SJSA1 (cell line): ENCODE data around the gene C17orf75. TPM values are rescaled to one million over a fixed set of nuclear protein-coding genes. Genes with fewer than 3 reads are reported as not detected.
A peak's percentile ranks its signal among the peaks of the same experiment; 100 is the strongest.
"Not testable (repeated sequence)": the region's sequence is repeated elsewhere in the genome, so short reads cannot be mapped to it uniquely, and the experiment has no call there.

Experiments
- DNase-seq, 2 experiments: peaks; one replicate each; pipeline ENCODE4 v3.0.0-alpha.2; 2015 to 2020; ENCODE audit warnings: low spot score in 2 of 2, low read depth in 1 of 2
- H3K27ac ChIP-seq: fragments of 250-450 bp; sonication (Bioruptor Pico); 2 replicates; pipeline ENCODE4 v1.5.1; 2020; ENCODE audit warnings: mild to moderate bottlenecking, moderate library complexity
- H3K27me3 ChIP-seq: fragments of 250-450 bp; sonication (Bioruptor Pico); replicated peaks from 2 replicates; pipeline ENCODE4 v1.5.1; 2020; ENCODE audit warnings: mild to moderate bottlenecking, moderate library complexity
- H3K36me3 ChIP-seq: fragments of 250-450 bp; sonication (Bioruptor Pico); 2 replicates; pipeline ENCODE4 v1.5.1; 2020; ENCODE audit warnings: mild to moderate bottlenecking
- H3K4me1 ChIP-seq: fragments of 250-450 bp; sonication (Bioruptor Pico); replicated peaks from 2 replicates; pipeline ENCODE4 v1.6.1; 2021; ENCODE audit warnings: mild to moderate bottlenecking
- H3K4me3 ChIP-seq: fragments of 250-450 bp; sonication (Bioruptor Pico); 2 replicates; pipeline ENCODE4 v1.5.1; 2020; ENCODE audit warnings: mild to moderate bottlenecking
- H3K9me3 ChIP-seq: fragments of 250-450 bp; sonication (Bioruptor Pico); replicated peaks from 2 replicates; pipeline ENCODE4 v1.5.1; 2020; ENCODE audit warnings: mild to moderate bottlenecking
- total RNA-seq: library from RNA; depleted of rRNA; stranded (reverse); fragments of >200 nt; shearing (Covaris generic); gene quantifications from 2 replicates; pipeline ENCODE4 v1.2.3, GENCODE V29; 2014; rRNA removed

The C17orf75 gene, protein sequence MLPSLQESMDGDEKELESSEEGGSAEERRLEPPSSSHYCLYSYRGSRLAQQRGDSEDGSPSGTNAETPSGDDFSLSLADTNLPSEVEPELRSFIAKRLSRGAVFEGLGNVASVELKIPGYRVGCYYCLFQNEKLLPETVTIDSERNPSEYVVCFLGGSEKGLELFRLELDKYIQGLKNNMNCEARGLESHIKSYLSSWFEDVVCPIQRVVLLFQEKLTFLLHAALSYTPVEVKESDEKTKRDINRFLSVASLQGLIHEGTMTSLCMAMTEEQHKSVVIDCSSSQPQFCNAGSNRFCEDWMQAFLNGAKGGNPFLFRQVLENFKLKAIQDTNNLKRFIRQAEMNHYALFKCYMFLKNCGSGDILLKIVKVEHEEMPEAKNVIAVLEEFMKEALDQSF
- 16.5 and 35.6 TPM in 2 replicates for total RNA-seq

DNA sequence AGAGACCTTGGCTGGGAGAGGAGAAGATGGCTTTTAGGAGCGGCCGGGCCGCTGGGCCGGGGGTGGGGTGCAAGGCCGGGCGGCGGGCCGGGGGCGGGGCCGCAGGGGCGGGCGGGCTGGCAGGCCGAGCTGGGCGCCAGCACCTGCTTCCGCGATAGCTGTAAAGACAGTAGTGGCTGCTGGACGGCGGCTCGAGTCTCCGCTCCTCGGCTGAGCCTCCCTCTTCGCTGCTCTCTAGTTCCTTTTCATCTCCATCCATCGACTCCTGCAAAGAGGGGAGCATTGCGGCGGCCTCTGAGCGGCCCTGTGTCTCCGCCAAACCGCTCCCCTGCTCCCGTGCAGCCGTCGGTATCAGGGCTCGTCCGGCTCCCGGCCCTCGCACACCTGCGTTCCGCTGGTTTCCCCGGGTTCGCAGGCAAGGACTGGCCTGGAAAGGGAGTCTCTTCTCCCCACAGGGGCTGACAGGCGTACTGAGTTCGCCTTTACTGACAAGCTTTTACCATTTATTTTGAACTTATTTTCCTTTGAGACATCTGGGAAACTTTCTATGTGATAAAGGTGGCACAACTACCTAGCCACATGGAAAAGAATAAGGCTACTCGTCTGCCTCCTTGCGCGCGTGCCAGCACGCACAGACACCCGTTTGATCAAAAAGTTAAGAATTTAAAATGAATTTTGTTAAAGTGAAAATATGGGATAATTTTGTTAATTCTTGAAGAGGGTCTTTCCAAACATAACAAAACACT lies at the start of gene C17orf75:
C17orf75 (minus strand) TSS at position 317 of the 746 bp plus-strand sequence; CDS start at position 283, 34 bp downstream.
- peak; percentile 72 to 77 for DNase-seq
- H3K27me3 ChIP-seq = no peaks in the 10 kb centered on the region
- H3K4me1 ChIP-seq = peaks cover 6% of the 10 kb centered on the region
- H3K4me3 ChIP-seq = peak within 1 kb of the TSS; percentile 51
- H3K27ac ChIP-seq = no peak within 1 kb of the TSS
- peaks cover 12% of the 10 kb centered on the region for H3K36me3 ChIP-seq
- no peaks in the 10 kb centered on the region for H3K9me3 ChIP-seq

DNA sequence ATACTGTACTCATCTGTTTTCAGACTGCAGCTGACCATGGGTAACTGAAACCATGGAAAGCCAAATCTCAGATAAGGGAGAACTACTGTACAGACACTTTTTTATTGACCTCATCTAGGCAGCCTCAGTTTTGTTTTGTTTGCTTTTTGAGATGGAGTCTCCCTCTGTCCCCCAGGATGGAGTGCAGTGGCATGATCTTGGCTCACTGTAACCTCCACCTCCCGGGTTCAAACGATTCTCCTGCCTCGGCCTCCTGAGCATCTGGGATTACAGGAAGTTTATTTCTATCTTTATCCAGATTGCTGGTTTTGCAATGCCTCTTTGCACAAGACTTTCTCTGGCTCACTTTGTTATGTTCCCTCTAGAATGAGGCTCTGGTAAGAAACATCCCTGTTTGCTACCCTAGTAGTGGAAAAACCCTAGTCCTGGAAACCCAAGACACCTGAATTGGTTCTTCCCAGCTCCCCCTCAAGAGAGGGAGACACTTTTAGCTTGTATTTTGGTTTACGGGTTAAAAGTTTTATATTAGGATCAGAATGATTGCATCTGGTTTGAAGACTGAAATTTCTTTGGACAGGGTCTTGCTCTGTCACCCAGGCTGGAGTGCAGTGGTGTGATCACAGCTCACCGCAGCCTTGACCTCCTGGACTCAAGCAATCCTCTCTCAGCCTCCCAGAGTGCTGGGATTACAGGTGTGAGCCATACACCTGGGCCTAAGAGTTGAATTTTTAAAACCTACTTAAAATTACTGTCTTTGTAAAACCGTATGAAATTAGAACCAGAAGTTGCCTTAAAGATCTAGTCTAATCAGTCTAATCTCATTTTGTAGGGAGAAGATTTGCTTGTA lies 46.9 kb upstream of the C17orf75 start:
- no peak for DNase-seq
- no peak overlapping the region for H3K4me3 ChIP-seq

DNA sequence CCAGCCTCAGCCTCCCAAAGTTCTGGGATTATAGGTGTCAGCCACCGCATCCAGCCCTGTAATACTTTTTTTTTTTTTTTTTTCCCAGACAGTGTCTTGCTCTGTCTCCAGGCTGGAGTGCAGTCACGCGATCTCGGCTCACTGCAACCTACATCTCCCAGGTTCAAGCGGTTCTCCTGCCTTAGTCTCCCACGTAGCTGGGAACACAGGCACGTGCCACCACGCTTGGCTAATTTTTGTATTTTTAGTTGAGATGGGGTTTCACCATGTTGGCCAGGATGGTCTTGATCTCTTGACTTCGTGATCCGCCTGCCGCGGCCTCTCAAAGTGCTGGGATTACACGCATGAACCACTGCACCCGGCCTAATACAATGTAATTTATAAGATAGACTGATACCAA lies 46.2 kb upstream of the C17orf75 start:
- not testable (repeated sequence) for H3K4me3 ChIP-seq, H3K4me1 ChIP-seq, H3K27ac ChIP-seq, H3K9me3 ChIP-seq, DNase-seq, H3K27me3 ChIP-seq
- H3K36me3 ChIP-seq = peaks cover 12% of the 10 kb centered on the region

More for the DNA sequence above, 46.9 kb upstream of the C17orf75 start:
- Histone ChIP-seq H3K4me1 (no peaks in the 10 kb centered on the region), H3K9me3 (no peaks in the 10 kb centered on the region), H3K36me3 (peaks cover 5% of the 10 kb centered on the region; the same call in 1 of the 2 replicates), H3K27ac (no peak overlapping the region), H3K27me3 (no peaks in the 10 kb centered on the region)

DNA sequence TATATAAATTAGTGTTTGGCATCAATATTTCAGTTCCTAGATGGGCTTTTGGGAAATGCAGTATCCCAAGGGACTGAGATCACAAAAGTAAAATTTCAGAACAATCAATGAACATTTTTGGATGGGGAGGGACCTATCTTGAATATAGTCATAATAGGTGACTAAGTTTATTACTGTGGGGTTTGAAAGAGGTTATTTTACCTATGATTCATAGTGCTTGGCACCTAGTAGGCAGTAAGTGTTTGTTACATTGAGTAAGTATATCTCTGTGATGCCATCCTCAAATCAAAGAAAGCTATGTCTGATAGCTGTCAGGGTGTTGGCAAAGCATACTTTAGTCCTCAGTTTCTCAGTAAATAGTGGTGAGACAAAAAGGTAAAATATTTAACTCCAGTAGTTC lies 44.9 kb upstream of the C17orf75 start:
- H3K36me3 ChIP-seq = peaks cover 25% of the 10 kb centered on the region
- no peaks in the 10 kb centered on the region for H3K4me1 ChIP-seq
- no peaks in the 10 kb centered on the region for H3K27me3 ChIP-seq
- H3K9me3 ChIP-seq = no peaks in the 10 kb centered on the region
- no peak overlapping the region for H3K4me3 ChIP-seq
- H3K27ac ChIP-seq = no peak overlapping the region
- no peak for DNase-seq

DNA sequence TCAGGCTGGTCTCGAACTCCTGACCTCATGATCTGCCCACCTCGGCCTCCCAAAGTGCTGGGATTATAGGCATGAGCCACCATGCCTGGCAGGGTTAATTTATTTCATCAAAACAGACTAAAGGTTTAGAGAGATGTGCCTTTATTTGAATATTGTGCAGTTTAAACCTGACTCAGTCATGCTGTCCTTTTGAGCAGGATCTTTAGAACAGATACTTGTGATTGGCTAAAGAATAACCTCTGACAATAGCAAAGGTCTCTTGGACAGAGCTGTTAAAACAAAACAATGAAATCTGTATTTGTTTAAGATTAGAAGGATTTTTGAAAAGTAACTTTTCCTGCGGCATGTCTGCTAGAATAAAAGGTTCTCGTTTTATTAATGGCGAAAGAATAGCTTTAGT lies 44.0 kb upstream of the C17orf75 start:
- Histone ChIP-seq H3K4me3 (no peak overlapping the region), H3K9me3 (no peaks in the 10 kb centered on the region), H3K27ac (no peak overlapping the region), H3K36me3 (peaks cover 32% of the 10 kb centered on the region), H3K4me1 (no peaks in the 10 kb centered on the region), H3K27me3 (no peaks in the 10 kb centered on the region)
- DNase-seq = no peak

DNA sequence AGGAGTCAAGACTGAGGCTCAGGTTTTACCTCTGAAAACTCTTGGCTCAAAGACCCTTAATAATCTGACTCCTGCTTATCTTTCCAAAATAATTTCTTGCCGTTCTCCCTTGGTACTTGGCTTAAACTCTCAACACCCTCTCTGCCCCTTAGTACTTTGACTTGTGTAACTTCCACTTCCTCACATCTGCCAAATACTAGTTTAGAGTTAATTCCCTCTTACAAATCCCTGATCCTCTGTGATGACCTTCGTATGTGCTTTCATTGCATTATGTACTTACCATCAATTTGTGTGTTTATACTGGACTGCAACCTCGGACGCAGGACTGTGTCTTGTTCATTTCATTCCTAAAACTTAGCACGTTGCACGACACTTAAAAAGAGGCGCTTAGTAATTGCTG lies 43.1 kb upstream of the C17orf75 start:
- no peak overlapping the region for H3K27ac ChIP-seq
- H3K4me3 ChIP-seq = no peak overlapping the region

DNA sequence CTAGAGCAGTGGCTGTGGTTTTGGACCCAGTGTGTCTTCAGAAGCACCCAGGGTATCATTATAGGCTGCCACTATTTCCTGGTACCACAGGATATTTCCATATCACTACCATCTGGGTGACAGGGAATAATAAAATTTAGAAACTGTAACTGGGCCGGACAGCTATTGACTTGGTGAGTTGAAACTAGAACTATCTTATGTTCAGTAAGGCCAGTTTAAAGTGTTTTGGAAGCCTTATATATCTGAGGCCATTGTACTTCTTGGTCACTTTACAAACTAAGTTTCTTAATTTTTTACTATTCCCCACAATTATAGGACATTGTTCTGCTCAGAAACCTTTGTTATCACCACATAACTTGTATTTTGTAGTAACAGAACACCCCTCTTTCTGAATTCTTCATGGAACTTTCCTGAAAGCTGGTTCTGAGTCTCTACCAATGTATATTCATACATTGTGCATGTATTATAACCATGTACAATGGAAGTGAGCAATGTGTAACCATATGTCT lies 42.0 kb upstream of the C17orf75 start:
- no peak overlapping the region for H3K4me3 ChIP-seq
- no peak for DNase-seq
- H3K27me3 ChIP-seq = no peaks in the 10 kb centered on the region
- H3K4me1 ChIP-seq = no peaks in the 10 kb centered on the region
- peaks cover 49% of the 10 kb centered on the region for H3K36me3 ChIP-seq
- no peaks in the 10 kb centered on the region for H3K9me3 ChIP-seq
- no peak overlapping the region for H3K27ac ChIP-seq

More for the DNA sequence above, 43.1 kb upstream of the C17orf75 start:
- no peaks in the 10 kb centered on the region for H3K4me1 ChIP-seq
- no peak for DNase-seq
- H3K27me3 ChIP-seq = no peaks in the 10 kb centered on the region
- H3K36me3 ChIP-seq = peaks cover 39% of the 10 kb centered on the region
- H3K9me3 ChIP-seq = no peaks in the 10 kb centered on the region

DNA sequence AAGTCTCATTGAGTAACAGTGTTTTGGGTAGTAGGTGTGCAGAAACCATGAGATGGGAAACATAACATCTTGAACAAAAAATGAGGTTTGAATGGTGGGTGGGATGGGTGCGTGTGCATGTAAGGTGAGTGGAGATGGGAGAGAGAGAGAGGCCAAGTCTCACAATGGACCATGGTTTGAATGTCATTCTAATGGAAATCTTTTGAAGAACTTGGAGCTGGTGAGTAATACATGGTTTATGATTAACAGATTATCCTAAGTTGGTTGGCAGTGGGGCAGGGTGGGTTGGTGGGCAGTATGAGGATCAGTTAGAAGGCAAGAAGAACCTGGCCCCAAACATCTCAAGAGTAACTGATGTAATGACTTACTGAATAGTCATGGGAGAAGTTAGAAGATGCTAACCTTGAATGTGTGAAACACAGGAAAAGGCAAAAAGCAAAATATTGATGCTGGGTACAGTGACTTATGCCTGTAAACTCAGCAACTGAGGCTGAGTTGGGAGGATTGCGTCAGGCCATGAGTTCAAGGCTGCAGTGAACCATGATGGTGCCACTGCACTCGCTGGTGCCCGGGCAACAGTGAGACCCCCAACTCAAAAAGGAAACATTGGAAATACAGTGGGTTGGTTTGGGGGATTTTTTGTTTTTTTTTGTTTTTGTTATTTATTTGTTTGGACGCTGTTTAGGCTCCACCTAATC lies 40.7 kb upstream of the C17orf75 start:
- H3K4me3 ChIP-seq = no peak overlapping the region
- H3K27ac ChIP-seq = no peak overlapping the region
- H3K4me1 ChIP-seq = no peaks in the 10 kb centered on the region
- peaks cover 62% of the 10 kb centered on the region for H3K36me3 ChIP-seq
- no peak for DNase-seq
- H3K27me3 ChIP-seq = no peaks in the 10 kb centered on the region
- no peaks in the 10 kb centered on the region for H3K9me3 ChIP-seq

DNA sequence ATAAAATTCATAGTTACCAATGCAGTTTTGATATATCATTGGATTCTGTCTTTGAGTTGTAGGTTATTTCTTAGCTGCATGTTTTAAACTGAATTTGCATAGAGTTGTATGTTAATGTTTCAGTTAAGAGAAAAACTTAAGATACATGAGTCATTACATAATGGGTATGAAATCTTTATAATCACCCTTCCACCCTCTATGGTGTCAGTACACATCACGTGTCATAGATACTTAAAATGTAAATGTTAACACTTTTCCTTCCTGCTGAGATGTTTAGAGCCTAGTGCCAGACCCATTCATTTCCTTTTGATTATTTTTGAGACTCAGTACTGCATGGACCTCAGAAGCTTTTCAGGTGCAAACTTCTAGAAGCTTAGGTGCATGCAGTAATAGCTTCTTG lies 28.5 kb upstream of the C17orf75 start:
- H3K36me3 ChIP-seq = peaks cover 95% of the 10 kb centered on the region
- H3K4me1 ChIP-seq = no peaks in the 10 kb centered on the region
- no peak overlapping the region for H3K27ac ChIP-seq
- no peak for DNase-seq
- H3K27me3 ChIP-seq = no peaks in the 10 kb centered on the region
- no peak overlapping the region for H3K4me3 ChIP-seq
- H3K9me3 ChIP-seq = no peaks in the 10 kb centered on the region

DNA sequence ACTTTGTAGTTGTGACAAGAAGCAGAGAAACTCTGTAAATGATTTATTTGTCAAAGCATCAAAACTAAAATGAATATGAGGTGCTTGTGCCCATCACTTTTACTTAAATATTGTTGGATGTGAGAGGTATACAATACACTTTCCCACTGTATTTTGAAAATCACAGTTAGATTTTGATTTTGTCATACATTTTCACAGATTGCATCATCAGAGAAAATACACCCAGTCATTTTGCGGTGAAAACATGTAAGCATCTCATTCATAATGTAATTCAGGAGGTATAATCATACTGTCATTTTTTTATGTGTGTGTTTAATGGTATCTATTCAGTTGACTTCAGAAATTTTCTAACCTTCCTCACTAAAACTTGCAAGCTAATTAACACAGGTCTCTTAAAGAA lies 19.3 kb upstream of the C17orf75 start:
- H3K36me3 ChIP-seq = peaks cover 95% of the 10 kb centered on the region
- H3K9me3 ChIP-seq = no peaks in the 10 kb centered on the region
- no peak overlapping the region for H3K27ac ChIP-seq
- DNase-seq = no peak
- H3K27me3 ChIP-seq = no peaks in the 10 kb centered on the region
- H3K4me1 ChIP-seq = no peaks in the 10 kb centered on the region
- no peak overlapping the region for H3K4me3 ChIP-seq

DNA sequence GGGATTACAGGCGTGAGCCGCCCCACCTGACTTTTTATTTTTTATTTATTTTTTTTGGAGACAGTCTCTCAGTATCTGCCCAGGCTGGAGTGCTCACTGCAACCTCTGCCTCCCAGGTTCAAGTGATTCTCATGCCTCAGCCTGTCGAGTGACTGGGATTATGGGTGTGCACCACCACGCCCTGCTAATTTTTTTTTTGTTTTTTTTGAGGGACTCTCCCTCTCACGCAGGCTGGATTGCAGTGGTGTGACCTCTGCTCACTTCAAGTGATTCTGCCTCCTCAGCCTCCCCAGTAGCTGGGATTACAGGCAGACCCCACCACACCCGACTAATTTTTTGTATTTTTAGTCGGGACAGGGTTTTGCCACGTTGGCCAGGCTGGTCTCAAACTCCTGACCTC lies 15.6 kb upstream of the C17orf75 start:
- Histone ChIP-seq H3K27me3 (no peaks in the 10 kb centered on the region), H3K9me3 (no peaks in the 10 kb centered on the region), H3K27ac (no peak overlapping the region), H3K4me3 (no peak overlapping the region), H3K4me1 (peaks cover 6% of the 10 kb centered on the region), H3K36me3 (peaks cover 94% of the 10 kb centered on the region)
- no peak for DNase-seq

DNA sequence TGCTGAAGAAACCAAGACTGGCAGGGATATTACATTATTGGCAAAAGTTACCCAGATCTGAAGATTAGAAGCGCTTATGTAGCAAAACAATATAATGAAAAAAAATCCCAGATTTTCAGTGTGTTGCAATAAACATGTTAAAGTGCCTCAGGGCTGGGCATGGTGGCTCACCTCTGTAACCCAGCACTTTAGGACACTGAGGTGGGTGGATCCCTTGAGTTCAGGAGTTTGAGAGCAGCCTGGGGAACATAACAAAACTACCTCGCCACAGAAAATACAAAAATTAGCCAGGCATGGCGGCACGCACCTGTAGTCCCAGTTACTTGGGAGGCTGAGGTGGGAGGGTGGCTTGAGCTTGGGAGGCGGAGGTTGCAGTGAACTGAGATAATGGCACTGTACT lies 14.8 kb upstream of the C17orf75 start:
- H3K4me3 ChIP-seq = no peak overlapping the region
- H3K36me3 ChIP-seq = peaks cover 94% of the 10 kb centered on the region
- DNase-seq = no peak
- no peaks in the 10 kb centered on the region for H3K9me3 ChIP-seq
- peaks cover 9% of the 10 kb centered on the region for H3K4me1 ChIP-seq
- H3K27me3 ChIP-seq = no peaks in the 10 kb centered on the region
- H3K27ac ChIP-seq = no peak overlapping the region

DNA sequence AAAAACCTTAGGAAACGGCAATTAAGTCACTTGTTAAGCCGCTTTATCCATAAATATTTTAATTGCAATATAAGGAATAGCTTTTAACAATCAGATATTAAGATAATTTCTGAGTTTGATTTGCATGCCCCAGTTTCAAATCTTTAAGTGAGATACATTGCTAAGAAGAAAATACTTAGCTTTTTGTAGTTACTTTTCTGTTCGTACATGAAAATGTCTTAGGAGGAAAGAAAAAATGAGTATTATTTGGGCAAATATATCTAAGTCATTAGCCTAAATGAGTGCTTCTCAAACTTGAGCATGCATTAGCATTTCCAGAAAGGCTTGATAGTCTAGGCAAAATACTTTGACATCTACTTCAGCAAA lies 14.4 kb upstream of the C17orf75 start:
- peaks cover 9% of the 10 kb centered on the region for H3K4me1 ChIP-seq
- H3K9me3 ChIP-seq = no peaks in the 10 kb centered on the region
- H3K27me3 ChIP-seq = no peaks in the 10 kb centered on the region
- H3K4me3 ChIP-seq = no peak overlapping the region
- H3K36me3 ChIP-seq = peaks cover 94% of the 10 kb centered on the region
- no peak for DNase-seq
- H3K27ac ChIP-seq = no peak overlapping the region
